ENCODE measurements around the gene GATAD2B.
"Not testable (repeated sequence)": the region's sequence is repeated elsewhere in the genome, so short reads cannot be mapped to it uniquely, and the experiment has no call there.

The GATAD2B gene

GRCh38 chr1:153882296-153882912 lies 40.4 kb downstream of the GATAD2B start:
- DNase-seq: no peak

DNA sequence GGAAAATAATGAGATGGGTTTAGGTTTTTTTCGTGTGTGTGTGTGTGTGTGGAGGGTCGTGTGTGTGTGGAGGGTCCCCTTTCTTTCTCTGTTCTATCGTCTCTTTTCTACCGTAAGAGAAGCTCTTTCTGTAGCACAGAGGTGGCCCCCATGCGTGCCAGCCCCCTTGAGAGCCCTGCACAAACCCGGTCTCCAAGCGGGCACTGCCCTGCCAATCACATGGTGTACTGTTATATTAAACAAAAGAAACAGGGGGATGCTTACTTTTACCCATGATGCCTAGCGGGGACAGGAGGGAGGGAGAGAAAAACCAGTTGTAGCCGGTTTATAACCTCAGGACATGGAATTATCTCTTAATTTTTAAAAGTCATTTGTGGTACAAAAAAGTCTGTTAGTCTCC lies 41.0 kb downstream of the GATAD2B start:
- DNase-seq: peak; percentile 15

DNA sequence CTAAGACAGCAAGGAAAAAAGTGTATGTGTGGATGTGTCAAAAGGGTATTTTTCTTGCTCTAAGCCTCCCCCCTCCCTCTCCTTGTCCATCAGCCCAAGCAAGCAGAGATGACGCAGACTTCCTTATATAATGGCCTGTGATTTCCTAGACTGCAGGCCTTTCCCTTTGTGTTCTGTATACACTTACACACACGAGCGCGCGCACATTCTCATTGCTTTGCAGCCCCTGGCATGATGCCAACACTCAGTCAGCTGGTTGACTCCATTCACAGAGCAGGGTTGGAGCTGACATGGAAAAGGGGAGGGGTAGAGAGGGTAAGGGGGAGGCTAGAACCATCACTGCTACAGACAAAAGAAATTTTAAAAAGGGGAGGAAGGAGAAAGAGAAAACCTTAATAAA lies 41.8 kb downstream of the GATAD2B start:
- DNase-seq: peak; percentile 44

- DNase-seq: no peak
Observed at GRCh38 chr1:153880024-153880423, 42.7 kb downstream of the GATAD2B start.

DNA sequence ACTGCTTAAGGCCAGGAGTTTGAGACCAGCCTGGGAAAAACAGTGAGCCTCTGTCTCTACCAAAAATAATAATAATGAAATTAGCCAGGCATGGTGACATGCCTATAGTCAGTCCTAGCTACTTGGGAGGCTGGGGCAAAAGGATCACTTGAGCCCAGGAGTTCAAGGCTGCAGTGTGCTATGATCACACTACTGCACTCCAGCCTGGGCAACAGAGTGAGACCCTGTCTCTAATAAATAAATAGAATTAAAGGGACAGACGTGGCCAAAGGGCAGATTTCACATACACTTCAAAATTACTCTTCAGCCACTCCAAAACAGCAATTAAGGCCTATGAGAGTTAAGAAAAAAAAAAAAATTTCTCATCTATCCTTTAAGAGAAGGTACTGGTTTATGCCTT lies 45.7 kb downstream of the GATAD2B start:
- no peak for DNase-seq

DNA sequence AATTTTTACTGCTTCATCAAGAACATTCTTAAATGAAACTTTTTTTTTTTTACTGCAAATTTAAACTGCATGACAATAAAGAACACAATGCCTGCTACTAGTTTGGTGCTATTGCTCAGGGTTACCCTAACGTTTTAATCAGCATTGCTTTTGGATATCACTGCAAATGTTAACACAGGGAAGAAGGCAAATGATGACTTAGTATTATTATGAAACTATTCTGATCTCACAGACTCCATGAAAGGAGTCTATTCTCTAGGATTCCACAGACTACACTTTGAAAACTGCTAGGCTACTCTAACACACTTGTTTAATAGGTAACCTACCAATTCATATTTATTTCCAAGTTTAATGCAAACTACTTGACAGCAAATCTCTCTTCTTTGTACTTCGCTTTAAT lies 49.8 kb downstream of the GATAD2B start:
- no peak for DNase-seq

DNA sequence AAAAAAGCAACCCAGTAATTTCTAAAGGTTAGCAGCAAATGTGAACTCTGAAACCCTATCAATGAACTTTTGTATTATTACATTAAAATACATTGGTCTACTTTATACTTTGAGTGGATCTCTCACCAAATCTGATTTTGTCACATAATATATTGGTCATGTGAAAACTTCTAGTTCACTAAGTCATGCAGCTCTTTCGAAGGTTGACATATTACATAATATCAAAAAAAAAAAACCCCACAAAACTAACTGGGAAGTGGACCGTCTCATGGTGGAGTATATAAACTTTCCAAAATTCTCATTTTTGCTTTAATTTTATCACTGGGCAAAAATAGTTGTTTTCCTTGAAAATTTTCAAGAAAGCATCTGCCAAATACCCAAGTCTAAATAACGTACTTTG lies 50.4 kb downstream of the GATAD2B start:
- no peak for DNase-seq

- no peak for DNase-seq
Observed at GRCh38 chr1:153869486-153869885, 53.3 kb downstream of the GATAD2B start.

- DNase-seq: no peak
Observed at GRCh38 chr1:153866045-153866850, 56.5 kb downstream of the GATAD2B start.

- no peak for DNase-seq
Observed at GRCh38 chr1:153860285-153860684, 62.5 kb downstream of the GATAD2B start.

GRCh38 chr1:153857505-153857904 lies 65.3 kb downstream of the GATAD2B start:
- DNase-seq: no peak

GRCh38 chr1:153856763-153857162 lies 66.0 kb downstream of the GATAD2B start:
- DNase-seq: no peak

DNA sequence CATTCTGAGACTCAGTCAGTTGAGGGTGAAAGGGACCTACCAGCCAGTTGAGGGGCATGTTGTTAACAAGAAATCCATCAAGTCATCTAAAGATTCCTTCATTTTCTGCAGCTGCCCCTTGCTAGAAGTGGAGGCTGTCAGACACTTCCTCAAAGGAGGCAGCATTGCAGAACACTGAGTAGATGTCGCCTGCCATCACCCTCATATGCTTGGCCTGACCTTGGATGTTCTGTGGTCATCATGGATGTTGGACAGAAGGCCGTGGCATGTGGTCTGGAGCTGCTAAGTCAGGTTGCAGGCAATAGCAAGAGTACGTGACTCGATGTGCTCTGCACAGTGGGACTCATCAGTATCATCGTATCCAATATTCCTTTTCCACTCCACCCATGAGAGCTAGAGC lies 70.6 kb downstream of the GATAD2B start:
- DNase-seq: no peak

DNA sequence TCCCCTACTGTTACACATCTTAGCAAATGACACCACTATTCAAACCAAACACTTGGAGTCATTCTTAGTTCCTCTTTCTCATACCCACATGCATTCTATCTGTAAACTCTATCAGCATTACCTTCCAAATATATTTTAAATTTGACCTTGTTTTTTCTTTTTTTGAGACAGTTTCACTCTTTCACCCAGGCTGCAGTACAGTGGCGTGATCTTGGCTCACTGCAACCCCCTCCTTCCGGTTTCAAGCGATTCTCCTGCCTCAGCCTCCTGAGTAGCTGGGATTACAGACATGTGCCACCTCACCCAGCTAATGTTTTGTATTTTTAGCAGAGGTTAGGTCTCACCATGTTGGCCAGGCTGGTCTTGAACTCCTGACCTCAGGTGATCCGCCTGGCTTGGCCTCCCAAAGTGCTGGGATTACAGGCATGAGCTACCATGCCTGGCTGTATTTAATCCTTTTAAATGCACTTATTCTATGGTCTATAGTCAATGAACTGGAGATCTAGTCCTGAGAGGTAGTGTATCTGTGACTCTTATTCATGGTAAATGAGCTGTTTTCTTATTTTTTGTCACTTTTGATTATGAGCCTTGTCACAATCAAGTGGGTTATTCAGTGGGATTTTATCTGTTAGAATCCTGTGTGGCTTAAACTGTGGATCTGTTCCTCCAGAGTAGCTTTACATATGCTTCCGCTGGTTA lies 73.1 kb downstream of the GATAD2B start:
- no peak for DNase-seq

DNA sequence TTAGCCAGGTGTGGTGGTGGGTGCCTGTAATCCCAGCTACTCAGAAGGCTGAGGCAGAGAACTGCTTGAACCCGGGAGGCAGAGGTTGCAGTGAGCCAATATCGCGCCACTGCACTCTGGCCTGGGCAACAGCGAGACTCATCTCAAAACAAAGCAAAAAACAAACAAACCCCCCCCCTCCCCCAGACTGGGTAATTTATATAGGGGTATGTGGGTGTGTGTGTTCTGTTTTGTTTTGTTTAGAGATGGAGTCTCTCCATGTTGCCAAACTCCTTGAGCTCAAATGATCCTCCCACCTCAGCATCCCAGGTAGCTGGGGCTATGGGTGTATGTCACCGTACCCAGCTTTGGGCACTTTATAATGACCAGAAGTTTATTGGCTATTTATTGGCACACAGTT lies 74.0 kb downstream of the GATAD2B start:
- DNase-seq: no peak

GRCh38 chr1:153845158-153845557 lies 77.6 kb downstream of the GATAD2B start:
- no peak for DNase-seq

DNA sequence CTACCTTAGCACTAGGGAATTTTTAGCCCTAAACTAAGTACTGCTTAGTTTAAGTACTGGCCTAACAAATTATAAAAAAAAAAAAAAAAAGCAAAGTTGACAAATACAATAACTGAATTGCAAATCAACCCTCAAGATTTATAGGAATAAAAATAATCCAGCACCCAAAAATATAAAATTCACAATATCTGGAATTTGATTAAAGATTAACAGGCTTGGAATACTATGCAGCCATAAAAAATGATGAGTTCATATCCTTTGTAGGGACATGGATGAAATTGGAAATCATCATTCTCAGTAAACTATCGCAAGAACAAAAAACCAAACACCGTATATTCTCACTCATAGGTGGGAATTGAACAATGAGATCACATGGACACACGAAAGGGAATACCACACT lies 78.4 kb downstream of the GATAD2B start:
- not testable (repeated sequence) for DNase-seq

- no peak for DNase-seq
Observed at GRCh38 chr1:153842006-153842471, 80.7 kb downstream of the GATAD2B start.

- no peak for DNase-seq
Observed at GRCh38 chr1:153841463-153841994, 81.2 kb downstream of the GATAD2B start.

- DNase-seq: not testable (repeated sequence)
Observed at GRCh38 chr1:153840774-153841173, 82.0 kb downstream of the GATAD2B start.

DNA sequence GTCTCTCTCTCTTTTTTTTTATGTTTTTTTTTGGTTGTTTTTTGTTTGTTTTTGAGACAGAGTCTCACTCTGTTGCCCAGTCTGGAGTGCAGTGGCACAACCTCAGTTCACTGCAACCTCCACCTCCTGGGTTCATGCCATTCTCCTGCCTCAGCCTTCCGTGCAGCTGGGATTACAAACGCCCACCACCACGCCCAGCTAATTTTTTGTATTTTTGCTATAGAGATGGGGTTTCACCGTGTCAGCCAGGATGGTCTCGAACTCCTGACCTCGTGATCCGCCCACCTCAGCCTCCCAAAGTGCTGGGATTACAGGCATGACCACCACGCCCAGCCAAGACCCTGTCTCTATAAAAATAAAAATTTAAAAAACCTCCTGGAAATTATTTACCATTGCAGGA lies 88.8 kb downstream of the GATAD2B start:
- DNase-seq: not testable (repeated sequence)

DNA sequence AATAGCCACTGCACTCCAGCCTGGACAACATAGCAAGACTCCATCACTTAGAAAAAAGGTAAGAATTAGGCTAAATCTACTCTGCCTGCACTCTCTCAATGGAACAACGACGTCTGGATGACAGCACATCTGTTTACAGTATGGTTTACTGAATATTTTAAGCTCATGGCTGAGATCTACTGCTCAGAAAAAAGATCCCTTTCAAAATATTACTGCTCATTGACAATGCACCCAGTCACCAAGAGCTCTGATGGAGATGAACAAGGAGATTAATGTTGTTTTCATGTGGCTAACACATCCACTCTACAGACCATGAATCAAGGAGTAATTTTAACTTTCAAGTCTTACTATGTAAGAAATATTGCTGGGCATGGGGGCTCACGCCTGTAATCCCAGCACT lies 89.6 kb downstream of the GATAD2B start:
- no peak for DNase-seq

DNA sequence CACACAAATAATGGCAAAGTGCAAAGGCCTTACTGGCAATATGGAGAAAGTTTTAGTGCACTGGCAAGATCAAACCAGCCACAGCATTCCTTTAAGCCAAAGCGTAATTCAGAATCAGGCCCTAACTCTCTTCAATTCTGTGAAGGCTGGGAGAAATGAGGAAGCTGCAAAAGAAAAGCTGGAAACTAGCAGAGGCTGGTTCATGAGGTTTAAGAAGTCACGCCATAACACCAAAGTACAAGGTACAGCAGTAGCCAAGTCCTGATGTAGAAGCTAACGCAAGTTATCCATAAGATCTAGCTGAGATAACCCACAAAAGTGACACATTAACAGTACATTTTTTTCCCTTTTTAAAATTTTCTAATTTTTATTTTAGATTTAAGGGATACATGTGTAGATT lies 90.5 kb downstream of the GATAD2B start:
- no peak for DNase-seq

GRCh38 chr1:153831026-153831425 lies 91.7 kb downstream of the GATAD2B start:
- DNase-seq: no peak

Measured in NCI-H524 treated with DMSO at 0.1 percent for 48 hours (cell line).